ENCODE measurements around the gene IGSF21.

IGSF21 gene

GRCh38 chr1:18178111-18178510 is 70.5 kb downstream of the IGSF21 start:
- no peak for DNase-seq (ENCODE audit: low read depth)

- DNase-seq (ENCODE audit: low read depth): no peak
These were observed 71.4 kb downstream of the IGSF21 start for GRCh38 chr1:18179009-18179408.

- no peak for DNase-seq (ENCODE audit: low read depth)
These were observed 75.0 kb downstream of the IGSF21 start for GRCh38 chr1:18182398-18183160.

GRCh38 chr1:18183533-18183932 is 75.9 kb downstream of the IGSF21 start:
- DNase-seq (ENCODE audit: low read depth): no peak

- DNase-seq (ENCODE audit: low read depth): no peak
These were observed 79.5 kb downstream of the IGSF21 start for GRCh38 chr1:18187054-18187453.

GRCh38 chr1:18188820-18189517 is 81.4 kb downstream of the IGSF21 start:
- no peak for DNase-seq (ENCODE audit: low read depth)

- DNase-seq (ENCODE audit: low read depth): no peak
These were observed 83.0 kb downstream of the IGSF21 start for GRCh38 chr1:18190598-18190997.

- DNase-seq (ENCODE audit: low read depth): no peak
These were observed 83.4 kb downstream of the IGSF21 start for GRCh38 chr1:18191037-18191436.

GRCh38 chr1:18191481-18192155 is 84.0 kb downstream of the IGSF21 start:
- no peak for DNase-seq (ENCODE audit: low read depth)

- DNase-seq (ENCODE audit: low read depth): no peak
These were observed 84.6 kb downstream of the IGSF21 start for GRCh38 chr1:18192182-18192581.

- DNase-seq (ENCODE audit: low read depth): no peak
These were observed 85.4 kb downstream of the IGSF21 start for GRCh38 chr1:18192974-18193373.

GRCh38 chr1:18197299-18197698 is 89.7 kb downstream of the IGSF21 start:
- DNase-seq (ENCODE audit: low read depth): no peak

- no peak for DNase-seq (ENCODE audit: low read depth)
These were observed 90.7 kb downstream of the IGSF21 start for GRCh38 chr1:18198260-18198659.

- no peak for DNase-seq (ENCODE audit: low read depth)
These were observed 91.9 kb downstream of the IGSF21 start for GRCh38 chr1:18199462-18199861.

- no peak for DNase-seq (ENCODE audit: low read depth)
These were observed 92.6 kb downstream of the IGSF21 start for GRCh38 chr1:18200136-18200717.

- DNase-seq (ENCODE audit: low read depth): no peak
These were observed 93.3 kb downstream of the IGSF21 start for GRCh38 chr1:18200918-18201317.

- DNase-seq (ENCODE audit: low read depth): no peak
These were observed 94.6 kb downstream of the IGSF21 start for GRCh38 chr1:18201997-18202719.

- no peak for DNase-seq (ENCODE audit: low read depth)
These were observed 96.0 kb downstream of the IGSF21 start for GRCh38 chr1:18203645-18204044.

- DNase-seq (ENCODE audit: low read depth): no peak
These were observed 97.0 kb downstream of the IGSF21 start for GRCh38 chr1:18204575-18204974.

- no peak for DNase-seq (ENCODE audit: low read depth)
These were observed 97.7 kb downstream of the IGSF21 start for GRCh38 chr1:18205319-18205718.

GRCh38 chr1:18211764-18212163 is 104.2 kb downstream of the IGSF21 start:
- DNase-seq (ENCODE audit: low read depth): no peak
